ENCODE measurements around the gene SRF. TPM values are rescaled to one million over a fixed set of nuclear protein-coding genes. Genes with fewer than 3 reads are reported as not detected.

Gene SRF
- total and polyA plus RNA-seq, 4 donors = 2.0 to 11.7 (median 7.1) TPM

DNA sequence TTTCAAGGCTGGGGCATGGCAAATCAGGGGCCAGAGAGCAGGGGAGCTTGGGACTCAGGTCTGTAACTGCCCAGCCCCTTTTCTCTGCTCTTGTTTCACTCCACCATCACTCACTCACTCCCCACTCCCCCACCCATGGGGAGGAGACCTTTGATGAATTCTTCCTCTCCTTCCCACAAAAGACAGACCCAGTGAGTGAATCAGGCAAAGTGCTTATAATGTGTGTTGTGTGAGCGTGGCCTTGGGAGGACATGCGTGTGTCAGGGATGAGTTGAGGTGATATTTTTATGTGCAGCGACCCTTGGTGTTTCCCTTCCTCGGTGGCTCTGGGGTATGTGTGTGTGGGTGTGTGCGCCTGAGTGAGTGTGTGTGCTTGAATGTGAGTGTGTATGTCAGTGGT, 9.9 kb downstream of the SRF start:
- no peaks in the 10 kb centered on the region for H3K27me3 ChIP-seq (ENCODE audit: control insufficient read depth in 4 of 4, insufficient read depth in 4 of 4, low read length in 3 of 4)
- no peak for DNase-seq (ENCODE audit: low spot score)
- WGBS = 78% methylated on average over 5 of the region's 5 CpGs
- peaks cover 0 to 18% (median 17%) of the 10 kb centered on the region in 4 donors for H3K4me1 ChIP-seq (ENCODE audit: control insufficient read depth in 4 of 4, insufficient read depth in 4 of 4, low read length in 3 of 4)
- no peak overlapping the region for H3K9ac ChIP-seq (ENCODE audit: low read depth in 1 of 2, low read length in 2 of 2)
- H3K36me3 ChIP-seq (ENCODE audit: control insufficient read depth in 4 of 4, insufficient read depth in 3 of 4, low read depth in 1 of 4, low read length in 3 of 4) = peaks cover 19 to 39% (median 26%) of the 10 kb centered on the region in 4 donors
- H3K9me3 ChIP-seq (ENCODE audit: control insufficient read depth in 4 of 4, low read length in 3 of 4) = no peaks in the 10 kb centered on the region
- no peak overlapping the region for H3K4me3 ChIP-seq (ENCODE audit: low read depth in 1 of 3, low read length in 3 of 3)
- TF ChIP-seq, protein P1, sequence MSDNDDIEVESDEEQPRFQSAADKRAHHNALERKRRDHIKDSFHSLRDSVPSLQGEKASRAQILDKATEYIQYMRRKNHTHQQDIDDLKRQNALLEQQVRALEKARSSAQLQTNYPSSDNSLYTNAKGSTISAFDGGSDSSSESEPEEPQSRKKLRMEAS (IDR thresholded peaks at IDR 0.05) = no peak
- no peak for TF ChIP-seq JUND (IDR thresholded peaks at IDR 0.05)
- TF ChIP-seq, protein P2, sequence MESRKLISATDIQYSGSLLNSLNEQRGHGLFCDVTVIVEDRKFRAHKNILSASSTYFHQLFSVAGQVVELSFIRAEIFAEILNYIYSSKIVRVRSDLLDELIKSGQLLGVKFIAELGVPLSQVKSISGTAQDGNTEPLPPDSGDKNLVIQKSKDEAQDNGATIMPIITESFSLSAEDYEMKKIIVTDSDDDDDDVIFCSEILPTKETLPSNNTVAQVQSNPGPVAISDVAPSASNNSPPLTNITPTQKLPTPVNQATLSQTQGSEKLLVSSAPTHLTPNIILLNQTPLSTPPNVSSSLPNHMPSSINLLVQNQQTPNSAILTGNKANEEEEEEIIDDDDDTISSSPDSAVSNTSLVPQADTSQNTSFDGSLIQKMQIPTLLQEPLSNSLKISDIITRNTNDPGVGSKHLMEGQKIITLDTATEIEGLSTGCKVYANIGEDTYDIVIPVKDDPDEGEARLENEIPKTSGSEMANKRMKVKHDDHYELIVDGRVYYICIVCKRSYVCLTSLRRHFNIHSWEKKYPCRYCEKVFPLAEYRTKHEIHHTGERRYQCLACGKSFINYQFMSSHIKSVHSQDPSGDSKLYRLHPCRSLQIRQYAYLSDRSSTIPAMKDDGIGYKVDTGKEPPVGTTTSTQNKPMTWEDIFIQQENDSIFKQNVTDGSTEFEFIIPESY (IDR thresholded peaks at IDR 0.05) = no peak
- TF ChIP-seq FOXA2 (IDR thresholded peaks at IDR 0.05) = no peak
- TF ChIP-seq TAF1 (conservative IDR thresholded peaks at IDR 0.05) = no peak
- TF ChIP-seq, protein P3, sequence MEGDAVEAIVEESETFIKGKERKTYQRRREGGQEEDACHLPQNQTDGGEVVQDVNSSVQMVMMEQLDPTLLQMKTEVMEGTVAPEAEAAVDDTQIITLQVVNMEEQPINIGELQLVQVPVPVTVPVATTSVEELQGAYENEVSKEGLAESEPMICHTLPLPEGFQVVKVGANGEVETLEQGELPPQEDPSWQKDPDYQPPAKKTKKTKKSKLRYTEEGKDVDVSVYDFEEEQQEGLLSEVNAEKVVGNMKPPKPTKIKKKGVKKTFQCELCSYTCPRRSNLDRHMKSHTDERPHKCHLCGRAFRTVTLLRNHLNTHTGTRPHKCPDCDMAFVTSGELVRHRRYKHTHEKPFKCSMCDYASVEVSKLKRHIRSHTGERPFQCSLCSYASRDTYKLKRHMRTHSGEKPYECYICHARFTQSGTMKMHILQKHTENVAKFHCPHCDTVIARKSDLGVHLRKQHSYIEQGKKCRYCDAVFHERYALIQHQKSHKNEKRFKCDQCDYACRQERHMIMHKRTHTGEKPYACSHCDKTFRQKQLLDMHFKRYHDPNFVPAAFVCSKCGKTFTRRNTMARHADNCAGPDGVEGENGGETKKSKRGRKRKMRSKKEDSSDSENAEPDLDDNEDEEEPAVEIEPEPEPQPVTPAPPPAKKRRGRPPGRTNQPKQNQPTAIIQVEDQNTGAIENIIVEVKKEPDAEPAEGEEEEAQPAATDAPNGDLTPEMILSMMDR (IDR thresholded peaks at IDR 0.05; ENCODE audit: low read depth, low read length, missing input control) = no peak
- TF ChIP-seq, protein P4, sequence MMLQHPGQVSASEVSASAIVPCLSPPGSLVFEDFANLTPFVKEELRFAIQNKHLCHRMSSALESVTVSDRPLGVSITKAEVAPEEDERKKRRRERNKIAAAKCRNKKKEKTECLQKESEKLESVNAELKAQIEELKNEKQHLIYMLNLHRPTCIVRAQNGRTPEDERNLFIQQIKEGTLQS (IDR thresholded peaks at IDR 0.05) = no peak
- no peak for TF ChIP-seq RXRA (IDR thresholded peaks at IDR 0.05)
- no peak for TF ChIP-seq EGR1 (IDR thresholded peaks at IDR 0.05; ENCODE audit: low read depth in 2 of 2)
- no peak overlapping the region for H3K27ac ChIP-seq (ENCODE audit: low read depth in 1 of 2, low read length in 2 of 2)

DNA sequence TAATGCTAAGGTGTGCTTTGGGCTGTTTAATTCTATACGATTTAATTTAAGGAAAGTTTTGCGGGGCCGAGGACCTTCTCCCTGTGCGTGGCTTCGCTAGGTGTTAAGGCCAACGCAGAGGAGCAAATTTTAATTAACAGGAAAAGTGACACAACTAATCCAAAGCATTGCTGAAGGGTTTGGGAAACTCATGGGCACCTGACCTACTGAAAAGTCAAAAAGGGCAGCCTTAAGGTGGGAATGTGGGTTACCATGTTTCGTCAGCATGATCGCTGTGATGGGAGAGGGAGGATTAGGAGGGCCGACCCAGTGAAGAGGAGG, 10.5 kb downstream of the SRF start:
- Histone ChIP-seq H3K27me3 (ENCODE audit: control insufficient read depth in 4 of 4, insufficient read depth in 4 of 4, low read length in 3 of 4) (no peaks in the 10 kb centered on the region), H3K4me3 (ENCODE audit: low read depth in 1 of 3, low read length in 3 of 3) (peak overlapping the region; percentile 73 to 89 (median 86)), H3K36me3 (ENCODE audit: control insufficient read depth in 4 of 4, insufficient read depth in 3 of 4, low read depth in 1 of 4, low read length in 3 of 4) (peaks cover 17 to 38% (median 22%) of the 10 kb centered on the region in 4 donors)

More for the DNA sequence above, 10.5 kb downstream of the SRF start:
- H3K9me3 ChIP-seq (ENCODE audit: control insufficient read depth in 4 of 4, low read length in 3 of 4) = no peaks in the 10 kb centered on the region
- WGBS = 51% methylated on average over 9 of the region's 9 CpGs
- peak overlapping the region; percentile 57 to 71 for H3K27ac ChIP-seq (ENCODE audit: low read depth in 1 of 2, low read length in 2 of 2)
- DNase-seq (ENCODE audit: low spot score) = no peak
- TF ChIP-seq NR2F2 (IDR thresholded peaks at IDR 0.05) (no peak), HNF4A (conservative IDR thresholded peaks at IDR 0.05) (no peak), RAD21 (IDR thresholded peaks at IDR 0.05) (no peak), TAF1 (conservative IDR thresholded peaks at IDR 0.05) (no peak), SP1 (IDR thresholded peaks at IDR 0.05) (no peak), HNF4G (IDR thresholded peaks at IDR 0.05) (no peak), GABPA (IDR thresholded peaks at IDR 0.05 in 1 of 2, conservative IDR thresholded peaks at IDR 0.05 in 1 of 2) (no peak), EGR1 (IDR thresholded peaks at IDR 0.05; ENCODE audit: low read depth in 2 of 2) (no peak), FOXA1 (IDR thresholded peaks at IDR 0.05) (no peak), RXRA (IDR thresholded peaks at IDR 0.05) (no peak), JUND (IDR thresholded peaks at IDR 0.05) (no peak)
- TF ChIP-seq, protein P5, sequence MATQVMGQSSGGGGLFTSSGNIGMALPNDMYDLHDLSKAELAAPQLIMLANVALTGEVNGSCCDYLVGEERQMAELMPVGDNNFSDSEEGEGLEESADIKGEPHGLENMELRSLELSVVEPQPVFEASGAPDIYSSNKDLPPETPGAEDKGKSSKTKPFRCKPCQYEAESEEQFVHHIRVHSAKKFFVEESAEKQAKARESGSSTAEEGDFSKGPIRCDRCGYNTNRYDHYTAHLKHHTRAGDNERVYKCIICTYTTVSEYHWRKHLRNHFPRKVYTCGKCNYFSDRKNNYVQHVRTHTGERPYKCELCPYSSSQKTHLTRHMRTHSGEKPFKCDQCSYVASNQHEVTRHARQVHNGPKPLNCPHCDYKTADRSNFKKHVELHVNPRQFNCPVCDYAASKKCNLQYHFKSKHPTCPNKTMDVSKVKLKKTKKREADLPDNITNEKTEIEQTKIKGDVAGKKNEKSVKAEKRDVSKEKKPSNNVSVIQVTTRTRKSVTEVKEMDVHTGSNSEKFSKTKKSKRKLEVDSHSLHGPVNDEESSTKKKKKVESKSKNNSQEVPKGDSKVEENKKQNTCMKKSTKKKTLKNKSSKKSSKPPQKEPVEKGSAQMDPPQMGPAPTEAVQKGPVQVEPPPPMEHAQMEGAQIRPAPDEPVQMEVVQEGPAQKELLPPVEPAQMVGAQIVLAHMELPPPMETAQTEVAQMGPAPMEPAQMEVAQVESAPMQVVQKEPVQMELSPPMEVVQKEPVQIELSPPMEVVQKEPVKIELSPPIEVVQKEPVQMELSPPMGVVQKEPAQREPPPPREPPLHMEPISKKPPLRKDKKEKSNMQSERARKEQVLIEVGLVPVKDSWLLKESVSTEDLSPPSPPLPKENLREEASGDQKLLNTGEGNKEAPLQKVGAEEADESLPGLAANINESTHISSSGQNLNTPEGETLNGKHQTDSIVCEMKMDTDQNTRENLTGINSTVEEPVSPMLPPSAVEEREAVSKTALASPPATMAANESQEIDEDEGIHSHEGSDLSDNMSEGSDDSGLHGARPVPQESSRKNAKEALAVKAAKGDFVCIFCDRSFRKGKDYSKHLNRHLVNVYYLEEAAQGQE (IDR thresholded peaks at IDR 0.05) = no peak
- TF ChIP-seq, protein P1 (IDR thresholded peaks at IDR 0.05) = no peak
- TF ChIP-seq, protein P3 (IDR thresholded peaks at IDR 0.05; ENCODE audit: low read depth, low read length, missing input control) = no peak
- TF ChIP-seq, protein P2 (IDR thresholded peaks at IDR 0.05) = no peak
- H3K9ac ChIP-seq (ENCODE audit: low read depth in 1 of 2, low read length in 2 of 2) = peak overlapping the region; percentile 61 to 63
- H3K4me1 ChIP-seq (ENCODE audit: control insufficient read depth in 4 of 4, insufficient read depth in 4 of 4, low read length in 3 of 4) = peaks cover 0 to 18% (median 17%) of the 10 kb centered on the region in 4 donors

Data from liver (tissue), 9 donors.